Measurements from ENCODE around the gene SRSF3. TPM values are rescaled to one million over a fixed set of nuclear protein-coding genes. Genes with fewer than 3 reads are reported as not detected.

Gene SRSF3
- total RNA-seq, 2 donors from 2014 or later: 252 to 372 TPM

- Histone ChIP-seq H3K4me1 (peaks cover 4% of the 10 kb centered on the region), H3K27ac (no peak overlapping the region), H3K9ac (ENCODE audit: low read depth in 2 of 2, low read length in 2 of 2) (no peak overlapping the region), H3K27me3 (no peaks in the 10 kb centered on the region), H3K9me3 (no peaks in the 10 kb centered on the region), H3K36me3 (no peaks in the 10 kb centered on the region), H3K4me3 (no peak overlapping the region)
- no peak for DNase-seq
- intact Hi-C loops (cut with DNase I): loop anchor here (10.0 kb wide), 1 partner anchor 113 kb away; no protein-coding TSS in a partner anchor
- TF ChIP-seq, protein P1, sequence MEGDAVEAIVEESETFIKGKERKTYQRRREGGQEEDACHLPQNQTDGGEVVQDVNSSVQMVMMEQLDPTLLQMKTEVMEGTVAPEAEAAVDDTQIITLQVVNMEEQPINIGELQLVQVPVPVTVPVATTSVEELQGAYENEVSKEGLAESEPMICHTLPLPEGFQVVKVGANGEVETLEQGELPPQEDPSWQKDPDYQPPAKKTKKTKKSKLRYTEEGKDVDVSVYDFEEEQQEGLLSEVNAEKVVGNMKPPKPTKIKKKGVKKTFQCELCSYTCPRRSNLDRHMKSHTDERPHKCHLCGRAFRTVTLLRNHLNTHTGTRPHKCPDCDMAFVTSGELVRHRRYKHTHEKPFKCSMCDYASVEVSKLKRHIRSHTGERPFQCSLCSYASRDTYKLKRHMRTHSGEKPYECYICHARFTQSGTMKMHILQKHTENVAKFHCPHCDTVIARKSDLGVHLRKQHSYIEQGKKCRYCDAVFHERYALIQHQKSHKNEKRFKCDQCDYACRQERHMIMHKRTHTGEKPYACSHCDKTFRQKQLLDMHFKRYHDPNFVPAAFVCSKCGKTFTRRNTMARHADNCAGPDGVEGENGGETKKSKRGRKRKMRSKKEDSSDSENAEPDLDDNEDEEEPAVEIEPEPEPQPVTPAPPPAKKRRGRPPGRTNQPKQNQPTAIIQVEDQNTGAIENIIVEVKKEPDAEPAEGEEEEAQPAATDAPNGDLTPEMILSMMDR (IDR thresholded peaks at IDR 0.05): no peak
These were observed 18.0 kb downstream of the SRSF3 start for GRCh38 chr6:36612101-36612625.

GRCh38 chr6:36613200-36613995, 19.2 kb downstream of the SRSF3 start:
- H3K9ac ChIP-seq (ENCODE audit: low read depth in 2 of 2, low read length in 2 of 2): no peak overlapping the region
- no peaks in the 10 kb centered on the region for H3K27me3 ChIP-seq
- TF ChIP-seq, protein P1 (IDR thresholded peaks at IDR 0.05): no peak
- H3K4me3 ChIP-seq: no peak overlapping the region
- peaks cover 9% of the 10 kb centered on the region for H3K4me1 ChIP-seq
- no peak overlapping the region for H3K27ac ChIP-seq
- H3K9me3 ChIP-seq: no peaks in the 10 kb centered on the region
- H3K36me3 ChIP-seq: no peaks in the 10 kb centered on the region
- DNase-seq: no peak
- intact Hi-C loops (cut with DNase I): loop anchor here (10.0 kb wide), 1 partner anchor 111 kb away; no protein-coding TSS in a partner anchor

- no peak overlapping the region for H3K9ac ChIP-seq (ENCODE audit: low read depth in 2 of 2, low read length in 2 of 2)
- TF ChIP-seq, protein P1 (IDR thresholded peaks at IDR 0.05): peak; percentile 77
- no peak overlapping the region for H3K4me3 ChIP-seq
- peaks cover 9% of the 10 kb centered on the region for H3K4me1 ChIP-seq
- DNase-seq: peak; percentile 40
- no peak overlapping the region for H3K27ac ChIP-seq
- no peaks in the 10 kb centered on the region for H3K9me3 ChIP-seq
- H3K27me3 ChIP-seq: no peaks in the 10 kb centered on the region
- no peaks in the 10 kb centered on the region for H3K36me3 ChIP-seq
- intact Hi-C loops (cut with DNase I): loop anchor here (10.0 kb wide), 1 partner anchor 110 kb away; no protein-coding TSS in a partner anchor
These were observed 21.0 kb downstream of the SRSF3 start for GRCh38 chr6:36615018-36615761.

GRCh38 chr6:36616893-36617521, 22.8 kb downstream of the SRSF3 start:
- peak; percentile 82 for DNase-seq
- intact Hi-C loops (cut with DNase I): loop anchor here (10.0 kb wide), 1 partner anchor 108 kb away; no protein-coding TSS in a partner anchor

More at GRCh38 chr6:36616893-36617521, 22.8 kb downstream of the SRSF3 start:
- Histone ChIP-seq H3K27me3 (no peaks in the 10 kb centered on the region), H3K36me3 (no peaks in the 10 kb centered on the region), H3K27ac (peak overlapping the region; percentile 64), H3K9me3 (no peaks in the 10 kb centered on the region), H3K9ac (ENCODE audit: low read depth in 2 of 2, low read length in 2 of 2) (peak overlapping the region in 1 of 2 donors; percentile 62), H3K4me1 (peaks cover 9% of the 10 kb centered on the region), H3K4me3 (no peak overlapping the region)
- TF ChIP-seq, protein P1 (IDR thresholded peaks at IDR 0.05): no peak

Data from colonic mucosa (tissue), 4 donors.